Activated naive CD4-positive, alpha-beta T cell (primary cell): Measurements from ENCODE around the gene HRH2.
"Not testable (repeated sequence)": the region's sequence is repeated elsewhere in the genome, so short reads cannot be mapped to it uniquely, and the experiment has no call there.

Source experiments
- DNase-seq, 4 experiments: peaks; one replicate each; lab custom pipeline; 2025; lab: John Stamatoyannopoulos, UW

The HRH2 gene

DNA sequence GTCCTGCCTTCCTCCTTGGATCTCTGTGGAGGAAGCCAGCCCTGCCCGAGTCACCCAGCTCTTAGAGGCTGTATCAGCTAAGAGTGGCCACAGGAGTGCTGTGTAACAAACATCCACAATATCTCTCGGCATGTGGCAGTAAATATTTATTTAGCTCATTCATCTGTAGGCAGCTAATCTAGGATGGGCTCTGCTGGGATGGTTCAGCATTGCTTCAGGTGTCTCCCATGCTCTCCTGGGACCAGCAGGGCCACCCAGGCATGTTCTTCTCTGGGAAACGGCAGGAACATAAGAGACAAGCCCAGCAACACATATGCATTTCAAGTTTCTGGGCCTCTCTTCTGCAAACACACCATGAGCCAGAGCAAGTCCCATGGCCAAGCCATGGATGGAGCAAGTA is 56.1 kb downstream of the HRH2 start:
- no peak for DNase-seq

- no peak for DNase-seq
These were observed 56.7 kb downstream of the HRH2 start for GRCh38 chr5:175714479-175715085.

DNA sequence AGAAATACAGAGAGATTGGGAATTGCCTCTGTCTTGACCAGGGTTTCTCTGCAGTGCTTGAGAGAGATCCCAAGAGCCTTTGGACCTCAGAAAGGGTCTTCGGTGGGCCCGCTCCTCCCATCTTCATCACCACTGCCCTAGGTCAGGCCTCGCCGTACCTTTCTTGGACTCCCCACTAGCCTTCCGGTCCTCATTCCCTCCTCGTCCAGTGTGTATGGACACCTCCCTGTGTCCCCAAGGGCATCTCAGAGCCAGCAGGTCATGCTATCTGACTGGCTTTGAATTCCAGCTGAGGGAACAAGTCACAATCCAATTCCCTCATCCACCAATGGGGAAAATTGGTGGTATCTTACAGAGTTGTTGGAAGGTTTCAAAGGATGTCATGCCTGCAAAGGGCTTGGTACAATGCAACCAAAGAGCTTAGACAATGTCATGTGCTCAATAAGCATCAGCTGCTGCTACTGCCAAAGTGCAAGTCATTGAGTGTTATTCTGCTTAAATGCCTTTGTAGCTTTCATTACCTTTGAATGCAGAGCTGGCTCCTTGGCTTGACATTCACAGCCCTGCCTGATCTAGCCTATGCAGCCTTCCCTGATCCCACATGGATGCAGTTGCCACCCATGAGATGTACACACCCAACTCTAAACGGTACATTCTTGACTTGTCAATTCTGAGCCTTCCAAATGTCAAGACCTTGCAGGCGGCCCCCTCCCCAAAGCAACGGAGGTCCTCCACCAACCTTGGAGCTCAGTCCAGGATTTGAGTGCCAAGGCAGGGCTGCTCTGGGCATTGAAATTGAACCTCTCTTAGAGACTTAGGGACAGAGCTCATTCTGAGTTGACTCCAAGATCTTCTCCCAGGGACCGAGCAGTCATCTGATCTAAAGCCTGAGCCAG is 58.0 kb downstream of the HRH2 start:
- no peak for DNase-seq

DNA sequence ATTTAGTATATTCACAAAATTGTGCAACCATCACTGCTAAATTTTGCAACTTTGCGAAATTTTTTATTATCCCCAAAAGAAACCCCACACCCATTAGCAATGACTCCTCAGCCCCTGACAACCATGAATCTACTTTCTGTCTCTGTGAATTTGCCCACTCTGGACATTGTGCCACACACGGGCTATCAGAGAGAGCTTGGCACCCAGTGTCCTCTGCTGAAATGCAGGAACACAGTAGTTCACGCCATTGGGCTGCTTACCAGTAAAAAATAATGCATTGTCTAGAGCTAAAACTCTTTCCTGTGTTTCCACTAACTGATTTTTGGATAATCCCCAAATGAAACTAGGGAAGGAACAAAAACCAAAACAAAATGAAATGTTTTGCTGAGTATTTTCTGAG is 60.0 kb downstream of the HRH2 start:
- DNase-seq = no peak

GRCh38 chr5:175718401-175719108 is 60.7 kb downstream of the HRH2 start:
- peak; percentile 36 to 57 (median 46) for DNase-seq

GRCh38 chr5:175719109-175719432 is 61.2 kb downstream of the HRH2 start:
- DNase-seq = not testable (repeated sequence)

DNA sequence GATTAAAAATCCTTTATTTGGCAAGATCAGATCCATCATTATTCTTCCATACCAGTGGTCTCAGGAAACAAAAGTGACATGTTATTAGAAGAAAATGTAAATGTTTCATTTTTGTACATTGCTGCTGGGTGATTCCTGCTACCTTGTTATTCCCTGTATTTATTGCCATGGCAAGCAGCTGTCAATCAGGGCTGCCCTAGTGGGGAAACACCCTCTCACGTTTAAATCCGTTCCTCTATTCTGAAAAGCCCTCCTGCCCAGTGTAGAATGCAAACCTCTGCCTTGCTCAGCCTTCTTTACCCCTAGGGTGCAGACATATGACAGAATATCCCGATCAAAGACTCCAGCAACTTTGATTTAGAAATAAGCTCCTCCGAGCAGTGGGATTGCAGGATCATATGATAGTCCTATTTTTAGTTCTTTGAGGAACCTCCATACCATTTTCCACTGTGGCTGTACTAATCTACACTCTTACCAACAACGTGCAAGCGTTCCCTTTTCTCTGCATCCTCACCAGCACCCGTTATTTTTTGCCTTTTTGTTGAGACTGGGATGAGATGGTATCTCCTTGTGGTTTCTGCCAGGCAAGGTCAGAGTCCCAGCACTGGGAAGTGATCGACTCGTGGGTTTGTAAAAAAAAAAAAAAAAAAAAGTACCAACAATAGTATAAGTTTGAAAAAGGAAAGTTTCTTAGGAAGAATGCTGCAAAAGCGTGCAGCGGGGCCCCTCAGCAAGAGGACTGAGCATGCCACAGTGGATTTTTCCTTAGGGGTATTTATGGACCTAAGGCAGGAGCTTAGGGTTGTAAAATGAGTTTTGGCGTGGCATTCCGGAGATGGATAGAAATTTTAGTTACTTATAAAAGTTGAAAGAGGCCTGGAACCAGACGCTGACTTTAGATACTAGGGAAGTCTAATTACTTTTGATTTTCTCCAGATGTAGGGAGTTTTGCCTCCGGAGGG is 66.7 kb downstream of the HRH2 start:
- DNase-seq = no peak

DNA sequence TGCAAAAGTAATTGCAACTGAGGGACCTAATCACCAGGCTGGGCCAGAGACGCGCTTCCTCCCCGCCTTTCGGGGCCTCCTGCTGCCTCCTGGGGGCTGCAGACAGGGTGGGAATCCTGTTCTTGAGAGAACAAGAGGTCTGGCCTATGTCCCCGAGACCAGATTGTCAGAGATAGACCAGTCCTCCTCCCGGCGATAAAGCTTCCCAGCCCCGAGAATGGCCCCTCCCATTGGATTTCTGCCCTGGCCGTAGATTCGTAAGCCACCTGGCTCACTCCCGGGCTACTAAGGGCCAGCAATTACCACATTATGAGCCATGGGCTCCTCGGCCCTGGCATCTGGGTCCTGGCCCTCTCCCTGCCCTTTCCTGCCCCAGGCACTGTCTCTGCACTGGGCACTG is 70.4 kb downstream of the HRH2 start:
- no peak for DNase-seq

DNA sequence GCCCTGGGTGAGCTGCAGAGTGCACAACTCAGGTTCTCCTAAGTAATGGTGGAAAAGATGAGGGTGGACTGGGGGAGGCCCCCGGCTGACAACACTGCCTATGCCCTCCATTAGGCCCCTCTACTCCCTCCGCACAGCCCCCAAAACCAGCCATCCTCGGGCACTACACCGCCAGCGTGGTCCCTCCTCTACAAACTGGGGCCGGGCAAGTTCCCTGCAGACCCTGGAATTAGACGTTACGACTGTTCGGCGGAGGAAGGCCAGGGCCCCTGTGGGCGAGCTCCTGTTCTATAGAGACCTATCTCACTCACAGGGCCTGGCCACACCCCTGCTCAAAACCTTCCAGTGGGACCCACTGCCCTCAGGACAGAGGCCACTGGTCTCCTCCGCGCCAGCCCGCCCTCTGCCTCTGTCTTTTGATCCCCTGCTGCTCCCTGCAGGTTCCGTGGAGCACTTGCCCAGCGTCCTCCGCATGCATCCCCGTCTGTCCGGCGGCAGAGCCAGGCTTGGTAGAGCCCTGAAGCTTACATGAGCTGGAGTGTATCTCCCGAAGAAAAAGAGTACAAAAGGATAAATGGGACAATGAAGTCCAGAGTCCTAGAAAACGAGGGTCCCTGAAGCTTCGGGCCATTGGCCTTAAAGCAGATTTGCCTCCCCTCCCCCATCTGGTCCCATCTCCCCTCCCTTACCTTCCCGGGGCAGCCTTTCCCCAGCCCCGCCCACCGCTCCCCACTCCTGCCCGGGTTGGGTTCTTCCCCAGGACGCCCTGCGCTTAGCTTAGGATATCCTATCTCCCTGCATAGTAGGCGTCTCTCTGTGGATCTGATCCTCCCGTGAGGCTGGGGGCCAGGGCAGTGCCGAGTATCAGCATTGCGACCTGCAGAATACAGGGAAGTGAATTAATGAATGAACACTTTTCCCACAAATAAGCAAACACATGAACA is 71.3 kb downstream of the HRH2 start:
- no peak for DNase-seq

- peak; percentile 88 to 95 (median 88) for DNase-seq
These were observed 72.0 kb downstream of the HRH2 start for GRCh38 chr5:175729829-175730277.

GRCh38 chr5:175731172-175731571 is 73.3 kb downstream of the HRH2 start:
- DNase-seq = no peak

DNA sequence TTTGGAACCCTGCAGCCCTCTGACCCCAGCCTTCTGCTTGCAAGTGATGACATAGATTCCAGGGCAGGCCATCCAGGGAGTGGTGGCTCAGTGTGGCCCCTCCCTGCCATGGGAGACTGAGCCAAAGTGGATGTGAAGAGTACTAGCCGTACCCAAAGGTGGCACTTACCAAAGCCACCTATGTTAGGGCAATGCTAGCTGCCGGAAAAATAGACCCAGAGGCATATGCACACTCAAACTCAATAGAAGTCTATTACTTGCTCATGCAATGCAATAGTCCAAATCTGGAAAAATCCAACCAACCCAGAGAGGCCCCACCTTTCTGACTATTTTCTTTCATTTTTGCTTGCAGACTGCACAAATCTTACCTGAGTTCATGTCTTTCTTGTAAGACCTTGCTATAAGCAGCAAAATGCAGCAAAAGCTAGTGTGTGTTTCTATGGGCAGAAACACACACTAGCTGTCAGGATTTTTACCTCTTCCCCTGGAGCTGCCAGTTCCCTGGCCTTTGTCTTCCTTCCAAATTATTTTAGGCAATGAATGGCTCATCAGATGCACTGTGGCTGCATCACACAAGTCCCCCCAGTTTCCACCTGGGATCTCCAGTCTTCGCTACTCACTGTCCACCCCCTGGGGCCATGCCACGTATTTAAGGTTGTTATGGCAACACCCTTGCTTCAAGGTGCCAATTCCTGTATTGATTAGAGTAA is 74.0 kb downstream of the HRH2 start:
- no peak for DNase-seq

DNA sequence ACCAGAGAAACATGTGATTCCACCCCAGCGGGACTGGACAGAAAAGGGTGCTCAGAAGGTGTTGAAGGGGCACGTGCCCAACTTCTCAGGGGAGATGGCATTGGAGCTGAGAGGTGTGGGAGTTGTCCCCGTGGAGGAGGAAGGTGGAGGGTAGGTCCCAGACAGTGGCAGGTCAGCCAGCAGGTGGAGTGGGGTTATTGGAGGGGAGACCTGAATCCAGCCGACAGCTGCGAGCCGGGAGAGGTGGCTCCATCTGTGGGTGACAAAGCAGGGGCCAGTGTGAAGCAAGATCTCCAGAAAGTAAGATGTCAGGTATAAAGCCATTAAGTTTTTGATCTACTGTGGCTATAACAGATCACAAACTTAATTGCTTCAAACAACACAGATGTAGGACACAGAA is 75.1 kb downstream of the HRH2 start:
- no peak for DNase-seq

DNA sequence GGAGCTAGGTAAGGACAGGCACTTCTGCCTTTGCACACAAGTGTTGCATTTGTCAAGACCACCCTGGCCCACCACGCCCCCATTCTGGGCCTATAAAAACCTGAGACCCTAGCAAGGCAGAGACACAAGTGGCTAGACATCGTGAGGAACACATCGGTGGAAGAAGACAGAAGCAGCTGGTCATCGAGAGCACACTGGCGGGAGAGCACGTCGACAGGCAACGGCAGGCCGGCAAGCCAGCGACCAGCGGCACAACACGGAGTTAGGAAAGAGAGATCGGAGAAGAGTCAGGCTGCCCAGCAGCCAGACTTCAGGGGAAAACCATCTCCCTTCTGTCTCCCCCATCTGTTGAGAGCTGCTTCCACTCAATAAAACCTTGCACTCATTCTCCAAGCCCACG is 76.1 kb downstream of the HRH2 start:
- DNase-seq = no peak

DNA sequence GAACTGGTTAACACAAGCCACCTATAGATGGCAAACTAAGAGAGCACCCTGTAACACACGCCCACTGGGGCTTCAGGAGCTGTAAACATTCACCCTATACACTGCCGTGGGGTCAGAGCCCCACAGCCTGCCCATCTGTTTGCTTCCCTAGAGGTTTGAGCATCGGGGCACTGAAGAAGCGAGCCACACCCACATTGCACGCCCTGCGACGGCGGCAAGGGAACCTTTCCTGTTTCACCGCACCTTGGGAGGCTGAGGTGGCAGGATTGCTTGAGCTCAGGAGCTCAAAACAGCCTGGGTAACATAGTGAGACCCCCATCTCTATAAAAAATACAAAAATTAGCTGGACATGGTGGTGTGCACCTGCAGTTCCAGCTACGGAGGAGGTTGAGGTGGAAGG is 76.6 kb downstream of the HRH2 start:
- DNase-seq = no peak

- no peak for DNase-seq
These were observed 77.8 kb downstream of the HRH2 start for GRCh38 chr5:175735701-175736100.

- DNase-seq = no peak
These were observed 78.8 kb downstream of the HRH2 start for GRCh38 chr5:175736652-175737051.

DNA sequence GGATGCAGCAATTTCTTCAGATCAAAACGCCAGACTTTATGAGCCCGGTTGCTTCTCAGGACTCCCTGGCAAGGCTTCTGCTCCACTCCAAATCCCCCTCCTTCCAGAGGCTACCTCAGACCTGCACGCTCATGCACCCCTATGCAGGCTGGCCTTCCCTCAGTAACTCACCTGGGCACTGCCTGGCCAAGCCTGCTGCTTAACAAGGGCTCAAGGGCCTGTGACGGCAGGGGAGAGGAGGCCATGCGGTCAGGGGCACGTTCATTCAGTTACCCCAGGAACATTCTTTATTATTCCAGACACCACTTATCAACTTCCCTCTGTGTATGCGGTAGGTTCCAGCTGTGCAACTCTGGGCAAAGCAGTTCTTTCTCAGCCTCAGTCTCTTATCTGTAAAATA is 79.6 kb downstream of the HRH2 start:
- DNase-seq = no peak

DNA sequence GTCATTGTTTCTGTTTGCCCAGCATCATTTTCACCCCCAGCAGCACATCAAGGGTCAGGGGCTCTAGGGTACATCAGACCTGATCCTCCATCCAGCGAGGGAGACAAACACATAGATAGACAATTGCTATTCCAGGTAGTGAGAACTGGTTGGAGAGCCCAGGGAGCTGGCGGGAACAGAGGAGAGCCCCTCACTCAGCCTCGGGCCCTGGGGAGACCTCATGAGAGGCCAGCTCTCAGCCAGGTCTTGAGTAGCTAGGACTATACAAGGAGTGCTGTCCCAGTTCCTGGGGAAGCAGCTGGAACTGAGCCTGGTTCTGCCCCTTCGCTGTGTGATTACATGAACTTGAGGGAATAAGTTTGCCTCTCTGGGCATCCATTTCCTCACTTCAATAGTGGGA is 80.3 kb downstream of the HRH2 start:
- no peak for DNase-seq

DNA sequence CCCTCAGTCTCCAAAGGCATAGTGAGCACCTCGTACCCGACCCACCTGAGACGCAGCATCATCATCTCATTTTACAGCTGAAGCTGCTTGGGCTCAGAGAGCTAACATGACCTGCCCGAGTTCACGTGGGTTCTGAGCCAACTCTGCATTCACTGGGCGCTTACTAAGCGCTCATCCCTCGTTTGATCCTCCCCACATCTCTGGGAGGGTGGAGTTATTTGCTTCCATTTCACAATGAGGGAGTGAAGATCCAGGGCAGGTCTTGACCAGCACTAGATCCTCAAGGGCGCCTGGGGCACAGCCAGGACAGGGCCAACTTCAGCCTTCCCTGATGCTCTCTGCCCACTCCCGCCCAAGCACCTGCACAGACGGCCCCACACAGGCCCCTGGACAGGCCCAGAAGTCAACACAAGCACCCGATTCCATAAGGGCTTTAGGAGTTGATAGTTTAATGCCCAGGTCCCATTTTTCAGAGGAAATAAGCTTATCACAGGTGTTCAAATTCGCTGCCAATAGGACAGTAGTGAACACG is 80.8 kb downstream of the HRH2 start:
- DNase-seq = no peak
